Esophagus muscularis mucosa (tissue), 3 donors: ENCODE results near the gene ITPR3.

Experiments
- CTCF ChIP-seq, 3 experiments: fragments of 200-600 bp in 2 of 3; fragments of 450-650 bp in 1 of 3; sonication (generic) in 2 of 3; IDR thresholded peaks; one replicate each; pipeline ENCODE4 v1.5.1; 2017 to 2019; ENCODE audit warnings: antibody characterized with exemption in 3 of 3, mild to moderate bottlenecking in 2 of 3, moderate library complexity in 1 of 3
- POLR2A ChIP-seq: fragments of 450-650 bp; IDR thresholded peaks from one replicate; pipeline ENCODE4 v1.6.1; 2017; ENCODE audit warnings: antibody characterized with exemption, moderate library complexity, mild to moderate bottlenecking, low read depth
- POLR2AphosphoS5 ChIP-seq, 2 donors: sonication (generic); formaldehyde crosslinking; IDR thresholded peaks; one replicate each; pipeline ENCODE4 v1.6.1; 2017; ENCODE audit warnings: antibody characterized with exemption in 2 of 2

GRCh38 chr6:33634946-33635345, 13.8 kb downstream of the ITPR3 start:
- TF ChIP-seq CTCF (IDR thresholded peaks at IDR 0.05) (no peak), POLR2A (no peak), POLR2AphosphoS5 (IDR thresholded peaks at IDR 0.05) (no peak)
